NCI-H146 treated with DMSO at 0.1 percent for 48 hours (cell line): ENCODE data around the gene TRPV2.

ENCODE experiments used
- DNase-seq: peaks from one replicate; lab custom pipeline; 2025; ENCODE audit not compliant: unreplicated experiment; lab: John Stamatoyannopoulos, UW

Gene TRPV2

GRCh38 chr17:16453493-16453851 lies 38.1 kb downstream of the TRPV2 start:
- DNase-seq, result no peak

GRCh38 chr17:16455997-16456741 lies 40.8 kb downstream of the TRPV2 start:
- no peak for DNase-seq

GRCh38 chr17:16456742-16457316 lies 41.5 kb downstream of the TRPV2 start:
- no peak for DNase-seq

GRCh38 chr17:16459271-16459670 lies 43.9 kb downstream of the TRPV2 start:
- DNase-seq, result no peak

- DNase-seq, result no peak
Measured at GRCh38 chr17:16459855-16460550, 44.6 kb downstream of the TRPV2 start.

GRCh38 chr17:16460796-16461605 lies 45.6 kb downstream of the TRPV2 start:
- DNase-seq, result no peak

GRCh38 chr17:16461606-16461866 lies 46.2 kb downstream of the TRPV2 start:
- no peak for DNase-seq

- DNase-seq, result no peak
Measured at GRCh38 chr17:16462070-16462864, 46.9 kb downstream of the TRPV2 start.

GRCh38 chr17:16463358-16464302 lies 48.3 kb downstream of the TRPV2 start:
- DNase-seq, result no peak

- no peak for DNase-seq
Measured at GRCh38 chr17:16464303-16465051, 49.1 kb downstream of the TRPV2 start.

- DNase-seq, result no peak
Measured at GRCh38 chr17:16465052-16465312, 49.6 kb downstream of the TRPV2 start.

- no peak for DNase-seq
Measured at GRCh38 chr17:16465861-16466338, 50.5 kb downstream of the TRPV2 start.

- no peak for DNase-seq
Measured at GRCh38 chr17:16466407-16466806, 51.0 kb downstream of the TRPV2 start.

- no peak for DNase-seq
Measured at GRCh38 chr17:16467044-16467443, 51.7 kb downstream of the TRPV2 start.

- DNase-seq, result no peak
Measured at GRCh38 chr17:16467886-16468285, 52.5 kb downstream of the TRPV2 start.

GRCh38 chr17:16468428-16468992 lies 53.1 kb downstream of the TRPV2 start:
- no peak for DNase-seq

GRCh38 chr17:16470265-16470664 lies 54.9 kb downstream of the TRPV2 start:
- DNase-seq, result no peak

GRCh38 chr17:16471295-16471694 lies 55.9 kb downstream of the TRPV2 start:
- DNase-seq, result no peak

GRCh38 chr17:16472539-16472938 lies 57.2 kb downstream of the TRPV2 start:
- DNase-seq, result no peak
